ENCODE results near the gene PPM1H.
"Not testable (repeated sequence)": the region's sequence is repeated elsewhere in the genome, so short reads cannot be mapped to it uniquely, and the experiment has no call there.

The PPM1H gene

DNA sequence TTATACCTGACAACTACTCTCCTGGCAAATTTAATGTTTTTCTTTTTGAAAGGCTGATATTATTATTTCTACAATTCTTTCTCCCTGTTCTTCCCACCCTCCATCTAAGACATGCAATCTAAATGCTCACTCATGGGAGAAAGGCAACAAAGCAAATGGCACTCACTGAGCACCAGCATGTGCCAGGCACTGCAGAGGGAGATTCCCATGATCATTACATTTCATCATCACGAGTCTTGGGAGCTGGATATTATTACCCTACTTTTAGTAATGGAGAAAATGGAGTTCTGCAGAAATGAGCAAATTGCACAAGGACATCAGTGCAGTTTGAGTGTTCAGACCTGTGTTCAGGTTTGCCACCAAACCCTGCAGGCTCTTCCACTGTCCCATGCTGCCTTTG, 27.9 kb downstream of the PPM1H start:
- DNase-seq, result no peak

GRCh38 chr12:62903151-62903550, 31.8 kb downstream of the PPM1H start:
- no peak for DNase-seq

DNA sequence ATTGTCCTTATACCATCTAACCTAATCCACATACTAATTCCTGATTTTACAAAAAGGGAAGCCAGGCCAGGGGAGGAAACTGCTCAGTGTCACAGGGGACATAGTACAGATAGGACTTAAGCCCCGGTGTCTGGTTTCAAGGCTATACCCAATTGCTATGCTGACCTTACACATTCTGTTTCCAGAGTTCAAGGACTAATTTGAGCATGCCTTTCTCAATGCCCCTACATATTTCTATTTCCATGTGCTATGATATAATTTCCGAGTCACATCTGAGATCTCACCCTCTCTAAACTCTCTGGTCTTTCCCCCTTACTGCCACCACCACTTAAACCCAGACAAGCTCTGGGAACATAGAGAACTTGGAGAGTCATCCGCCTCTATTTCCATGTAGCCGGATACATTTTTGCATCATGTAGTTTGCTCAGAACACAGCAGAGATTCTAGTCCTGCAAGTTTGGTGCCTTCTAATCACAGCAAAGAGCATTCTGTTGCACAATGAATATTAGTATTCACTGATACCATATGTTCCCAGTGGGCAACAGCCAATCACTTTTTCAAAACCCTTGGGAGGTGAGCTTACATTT, 34.2 kb downstream of the PPM1H start:
- no peak for DNase-seq

DNA sequence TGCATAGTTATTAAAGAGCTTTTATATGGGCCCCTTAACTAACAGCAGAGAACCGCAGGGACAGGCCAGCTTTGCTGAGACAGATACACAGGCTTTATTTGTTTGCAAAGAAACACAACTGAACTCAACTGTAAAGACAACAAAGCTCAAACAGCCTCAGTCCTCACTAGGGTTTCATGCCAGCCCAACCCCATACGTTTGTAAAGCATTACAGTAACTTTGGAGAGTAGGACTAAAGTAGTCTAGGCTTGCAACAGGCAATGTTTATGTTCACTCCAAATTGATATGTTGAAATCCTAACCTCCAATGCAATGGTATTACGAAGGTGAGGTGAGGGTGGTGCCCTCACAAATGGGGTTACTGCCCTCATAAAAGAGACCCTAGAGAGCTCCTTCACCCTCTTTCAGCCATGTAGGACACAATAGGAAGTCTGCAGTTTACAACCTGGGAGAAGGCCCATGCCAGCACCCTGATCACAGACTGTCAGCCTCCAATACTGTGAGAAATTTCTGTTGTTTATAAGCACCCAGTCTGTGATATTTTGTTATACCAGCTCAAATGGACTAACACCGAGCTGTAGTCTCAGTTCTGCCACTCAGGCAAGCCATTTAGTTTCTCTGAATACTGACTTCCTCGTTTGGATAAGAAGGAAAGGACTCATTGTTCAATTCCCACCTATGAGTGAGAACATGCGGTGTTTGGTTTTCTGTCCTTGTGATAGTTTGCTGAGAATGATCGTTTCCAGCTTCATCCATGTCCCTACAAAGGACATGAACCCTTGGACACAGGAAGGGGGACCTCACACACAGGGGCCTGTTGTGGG, 35.2 kb downstream of the PPM1H start:
- no peak for DNase-seq

DNA sequence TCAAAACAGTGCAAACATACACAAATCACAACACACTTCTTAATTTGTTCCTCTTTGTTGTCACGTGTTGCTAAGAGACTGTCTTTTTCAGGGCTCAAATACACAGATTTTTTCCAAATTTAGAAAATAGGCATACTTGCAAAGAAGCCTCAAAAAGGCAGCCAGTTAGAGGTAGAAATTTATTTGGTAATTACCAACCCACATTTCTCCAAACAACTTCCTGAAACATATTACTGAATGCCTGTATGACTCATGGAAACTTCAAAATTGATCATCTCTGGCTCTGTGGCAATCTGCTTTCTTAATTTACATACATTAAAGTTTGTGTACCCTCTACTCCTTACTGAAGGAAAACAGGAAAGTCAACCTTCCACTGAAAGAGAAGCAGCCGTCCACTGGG, 36.4 kb downstream of the PPM1H start:
- no peak for DNase-seq

- no peak for DNase-seq
Measured at GRCh38 chr12:62895351-62895877, 39.5 kb downstream of the PPM1H start.

DNA sequence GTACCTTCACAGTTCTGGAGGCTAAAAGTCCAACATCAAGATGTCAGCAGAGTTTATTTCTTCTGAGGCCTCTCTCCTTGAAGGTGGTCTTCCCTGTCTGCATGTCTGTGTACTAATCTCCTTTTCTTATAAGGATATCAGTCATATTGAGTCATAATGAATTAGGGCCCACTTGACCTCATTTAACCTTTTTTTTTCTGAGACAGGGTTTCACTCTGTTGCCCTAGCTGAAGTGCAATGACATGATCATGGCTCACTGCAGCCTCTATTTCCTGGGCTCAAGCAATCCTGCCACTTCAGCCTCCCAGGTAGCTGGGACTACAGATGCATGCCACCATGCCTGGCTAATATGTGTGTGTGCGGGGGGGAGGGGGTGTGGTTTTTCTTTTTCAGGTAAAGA, 41.7 kb downstream of the PPM1H start:
- no peak for DNase-seq

DNA sequence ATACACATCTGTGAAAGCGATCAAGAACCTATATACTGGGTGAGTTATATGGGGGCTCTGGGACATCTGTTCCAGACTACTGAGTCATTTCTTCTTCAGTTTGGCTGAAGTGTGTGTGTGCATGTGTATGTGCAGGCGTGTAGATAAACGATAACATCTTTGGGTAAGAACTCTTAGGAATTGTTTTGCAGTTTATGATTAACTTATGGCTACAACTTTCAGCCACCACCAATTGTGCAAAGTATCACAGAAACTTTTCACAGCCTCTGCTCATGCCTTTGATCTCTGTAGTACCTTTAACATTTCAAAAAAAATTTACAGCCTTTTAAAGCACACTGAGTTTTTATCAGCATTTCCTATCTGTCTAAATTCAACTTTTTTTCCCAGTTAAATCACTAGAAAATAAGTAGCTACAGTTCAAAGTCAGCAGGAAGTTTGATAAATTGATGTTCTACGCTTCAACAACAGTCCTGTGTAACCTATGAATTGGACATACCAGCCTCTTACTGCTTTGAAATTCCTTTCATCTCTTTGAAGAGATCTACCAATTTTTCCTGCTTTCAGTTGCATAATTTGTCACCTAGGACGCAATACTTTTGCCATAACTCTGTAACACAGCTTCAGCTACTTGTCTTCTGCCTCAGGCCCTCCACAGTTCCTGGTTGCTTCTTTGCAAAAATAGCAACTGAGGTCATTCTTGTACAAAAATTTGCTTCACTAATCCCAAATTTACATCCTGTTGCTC, 43.0 kb downstream of the PPM1H start:
- DNase-seq, result no peak

DNA sequence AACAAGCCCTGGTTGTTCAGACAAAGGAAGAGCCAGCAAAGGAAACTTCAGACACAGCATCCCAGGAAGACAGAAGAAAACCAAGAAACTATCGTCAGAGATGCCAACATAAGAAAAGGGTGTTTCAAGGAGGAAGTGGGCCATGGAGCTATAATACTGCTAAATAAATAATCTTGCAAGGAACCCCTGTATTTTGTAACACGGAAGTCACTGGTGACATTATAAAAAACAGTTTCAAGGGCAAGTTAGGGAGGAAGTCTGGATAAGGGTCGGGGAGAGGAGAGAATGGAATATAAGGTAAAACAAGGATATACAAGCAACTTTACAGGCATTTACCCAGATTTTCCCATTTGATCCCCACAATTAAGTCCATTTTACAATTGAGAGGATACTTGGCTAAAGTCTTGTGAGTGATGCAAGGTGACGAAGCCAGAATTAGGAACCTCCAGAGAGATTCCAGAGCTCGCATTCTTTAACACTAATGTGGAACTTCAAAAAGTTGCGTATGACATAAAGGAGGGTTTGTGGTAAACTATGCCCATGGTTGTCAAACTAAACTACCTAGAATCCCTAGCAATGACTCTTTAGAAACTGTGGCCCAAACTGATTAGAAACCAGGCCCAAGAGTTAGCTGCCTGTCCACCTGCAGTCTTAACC, 46.4 kb downstream of the PPM1H start:
- DNase-seq, result no peak

GRCh38 chr12:62886796-62887195, 48.2 kb downstream of the PPM1H start:
- DNase-seq, result no peak

DNA sequence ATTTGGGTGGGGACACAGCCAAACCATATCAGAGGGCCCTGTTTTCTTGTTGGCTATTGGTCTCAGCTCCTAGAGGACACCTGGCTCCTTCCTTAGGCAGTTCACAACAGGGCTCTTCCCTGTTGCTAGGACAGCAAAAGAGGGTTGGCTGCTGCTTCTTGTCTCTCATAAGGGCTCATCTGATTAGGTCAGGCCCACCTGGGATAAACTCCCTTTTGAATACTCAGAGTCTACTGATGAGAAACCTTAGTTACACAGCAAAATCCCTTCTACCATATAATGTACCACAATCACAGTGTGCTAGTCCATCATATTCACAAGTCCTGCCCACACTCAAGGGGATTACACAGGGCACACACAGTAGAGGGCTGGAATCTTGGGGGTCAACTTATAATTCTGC, 49.7 kb downstream of the PPM1H start:
- DNase-seq, result no peak

GRCh38 chr12:62884832-62885231, 50.1 kb downstream of the PPM1H start:
- not testable (repeated sequence) for DNase-seq

GRCh38 chr12:62882696-62883095, 52.3 kb downstream of the PPM1H start:
- DNase-seq, result no peak

DNA sequence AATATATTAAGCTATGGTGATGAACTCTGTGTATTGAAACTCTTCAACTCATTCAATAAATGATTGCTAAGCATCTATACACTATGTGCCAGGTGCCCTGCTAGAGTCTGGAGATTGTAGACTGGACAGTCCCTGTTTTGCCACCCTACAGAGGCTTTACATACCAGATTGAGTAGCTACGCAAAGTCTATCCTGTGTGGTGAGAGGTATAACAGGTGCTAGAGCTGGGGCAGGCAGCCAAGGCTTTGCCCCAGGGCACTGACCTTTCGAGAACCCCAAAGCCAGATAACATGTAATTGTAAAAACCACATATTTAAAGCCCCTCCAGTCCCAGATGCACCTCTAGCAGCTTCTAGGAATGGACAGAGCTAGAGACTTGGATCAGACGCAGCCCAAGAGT, 52.8 kb downstream of the PPM1H start:
- DNase-seq, result no peak

DNA sequence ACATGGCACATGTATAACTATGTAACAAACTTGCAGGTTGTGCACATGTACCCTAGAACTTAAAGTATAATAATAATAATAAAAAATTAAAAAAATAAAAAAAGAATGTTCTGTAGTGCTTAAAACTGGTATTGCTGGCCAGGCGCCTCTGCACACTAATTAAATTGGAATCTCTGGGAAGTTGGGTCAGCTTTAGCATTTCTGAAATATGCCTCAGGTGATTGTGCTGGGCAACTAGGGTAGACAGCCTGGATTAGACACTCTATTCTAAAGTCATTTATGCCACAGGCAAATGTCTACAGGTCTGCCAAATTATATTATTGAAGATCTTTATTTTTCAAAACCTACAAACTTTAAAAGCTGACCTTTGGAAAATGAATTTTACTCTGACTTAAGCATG, 55.3 kb downstream of the PPM1H start:
- no peak for DNase-seq

DNA sequence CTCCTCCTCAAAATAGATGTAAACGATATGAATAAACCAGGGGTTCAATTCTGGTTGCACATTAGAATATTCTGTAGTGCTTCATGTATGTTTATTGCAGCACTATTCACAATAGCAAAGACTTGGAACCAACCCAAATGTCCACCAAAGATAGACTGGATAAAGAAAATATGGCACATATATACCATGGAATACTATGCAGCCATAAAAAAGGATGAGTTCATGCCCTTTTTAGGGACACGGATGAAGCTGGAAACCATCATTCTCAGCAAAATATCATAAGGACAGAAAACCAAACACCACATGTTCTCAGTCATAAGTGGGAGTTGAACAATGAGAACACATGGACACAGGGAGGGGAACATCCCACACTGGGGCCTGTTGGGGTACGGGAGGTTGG, 55.7 kb downstream of the PPM1H start:
- not testable (repeated sequence) for DNase-seq

GRCh38 chr12:62878211-62878610, 56.7 kb downstream of the PPM1H start:
- no peak for DNase-seq

- DNase-seq, result no peak
Measured at GRCh38 chr12:62876938-62877548, 57.9 kb downstream of the PPM1H start.

DNA sequence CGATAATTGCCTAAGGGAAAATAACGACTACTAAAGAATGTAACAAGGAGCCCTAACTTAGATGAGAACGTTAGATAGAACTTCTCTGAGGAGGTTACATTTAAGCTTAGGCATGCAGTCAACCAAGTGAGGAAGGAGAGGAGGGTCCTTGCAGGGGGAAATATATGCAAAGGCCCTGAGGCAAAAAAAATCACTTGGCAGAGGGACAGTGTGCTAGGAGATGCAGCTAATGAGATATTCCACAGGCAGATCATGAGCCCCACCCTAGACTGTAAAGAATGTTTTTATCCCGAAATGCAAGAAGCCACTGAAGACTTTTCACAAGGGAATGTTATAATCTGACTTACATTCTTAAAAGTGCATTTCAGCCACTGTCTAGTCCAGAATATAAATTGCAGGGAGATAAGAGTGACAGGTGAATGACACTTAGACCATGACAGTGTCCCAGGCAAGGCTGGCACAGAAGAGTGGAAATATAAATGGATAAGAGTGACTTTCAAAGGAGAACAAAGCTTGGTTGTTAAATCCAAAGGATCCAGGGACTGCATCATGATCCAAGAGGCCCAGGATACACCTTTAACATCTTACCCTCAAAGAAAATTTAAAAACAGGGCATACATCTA, 61.0 kb downstream of the PPM1H start:
- DNase-seq, result no peak

- no peak for DNase-seq
Measured at GRCh38 chr12:62873116-62873825, 61.7 kb downstream of the PPM1H start.

DNA sequence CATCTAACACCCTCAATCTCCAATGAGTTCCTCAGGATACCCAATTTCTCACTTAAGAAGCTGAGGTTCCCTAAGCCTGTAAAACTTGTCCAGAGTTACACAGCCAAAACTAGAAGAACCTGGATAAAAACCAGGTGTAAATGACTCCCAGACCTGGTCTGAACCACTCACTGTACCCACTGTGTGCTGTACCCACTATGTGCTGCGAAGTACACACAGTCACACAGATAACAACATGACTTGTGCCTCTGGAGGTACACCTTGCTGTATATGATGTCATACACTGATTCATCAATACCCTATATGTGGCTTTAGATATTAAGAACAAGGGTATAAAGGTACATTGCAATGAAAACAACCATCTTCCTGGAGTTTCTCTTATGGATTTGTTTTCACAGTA, 66.1 kb downstream of the PPM1H start:
- DNase-seq, result no peak

Data from activated CD4-positive, CD25-positive, alpha-beta regulatory T cell treated with anti-CD3 and anti-CD28 coated beads, Interleukin-2, amount 50 U/mL, for 72 hours (primary cell).